Measurements from ENCODE around the gene TRIM49C. TPM values are rescaled to one million over a fixed set of nuclear protein-coding genes. Genes with fewer than 3 reads are reported as not detected.
"Not testable (repeated sequence)": the region's sequence is repeated elsewhere in the genome, so short reads cannot be mapped to it uniquely, and the experiment has no call there.

TRIM49C gene
- total RNA-seq: not detected

GRCh38 chr11:90030806-90031205 lies at the start of gene TRIM49C:
TRIM49C (plus strand) TSS chr11:90031106; CDS start chr11:90035212, 4,106 bp downstream.
- H3K9me3 ChIP-seq; H3K27me3 ChIP-seq; H3K27ac ChIP-seq; DNase-seq (ENCODE audit: low spot score in 2 of 2); H3K4me3 ChIP-seq; H3K36me3 ChIP-seq; H3K4me1 ChIP-seq; intact Hi-C loops (cut with DNase I): not testable (repeated sequence)

- H3K27me3 ChIP-seq; H3K27ac ChIP-seq; H3K36me3 ChIP-seq; H3K4me1 ChIP-seq; intact Hi-C loops (cut with DNase I); H3K9me3 ChIP-seq; DNase-seq (ENCODE audit: low spot score in 2 of 2); H3K4me3 ChIP-seq: not testable (repeated sequence)
These were observed 6.7 kb upstream of the TRIM49C start for GRCh38 chr11:90024184-90024583.

- H3K9me3 ChIP-seq; H3K36me3 ChIP-seq; H3K27ac ChIP-seq; DNase-seq (ENCODE audit: low spot score in 2 of 2); intact Hi-C loops (cut with DNase I); H3K4me3 ChIP-seq; H3K4me1 ChIP-seq; H3K27me3 ChIP-seq: not testable (repeated sequence)
These were observed 20.8 kb downstream of the TRIM49C start for GRCh38 chr11:90051591-90052209.

- DNase-seq (ENCODE audit: low spot score in 2 of 2); H3K36me3 ChIP-seq; H3K4me3 ChIP-seq; intact Hi-C loops (cut with DNase I); H3K27me3 ChIP-seq; H3K4me1 ChIP-seq; H3K27ac ChIP-seq; H3K9me3 ChIP-seq: not testable (repeated sequence)
These were observed 21.4 kb downstream of the TRIM49C start for GRCh38 chr11:90052311-90052710.

- H3K9me3 ChIP-seq; H3K27me3 ChIP-seq; H3K4me1 ChIP-seq; intact Hi-C loops (cut with DNase I); DNase-seq (ENCODE audit: low spot score in 2 of 2); H3K36me3 ChIP-seq; H3K4me3 ChIP-seq; H3K27ac ChIP-seq: not testable (repeated sequence)
These were observed 22.6 kb downstream of the TRIM49C start for GRCh38 chr11:90053545-90053944.

- H3K27ac ChIP-seq; DNase-seq (ENCODE audit: low spot score in 2 of 2); intact Hi-C loops (cut with DNase I); H3K4me1 ChIP-seq; H3K9me3 ChIP-seq; H3K4me3 ChIP-seq; H3K27me3 ChIP-seq; H3K36me3 ChIP-seq: not testable (repeated sequence)
These were observed 54.7 kb downstream of the TRIM49C start, which contains the start of gene UBTFL1 for GRCh38 chr11:90085650-90086049. UBTFL1 (plus strand) TSS chr11:90085950; CDS start chr11:90085950, 0 bp downstream.

GRCh38 chr11:90088731-90089130 lies 57.8 kb downstream of the TRIM49C start:
- H3K36me3 ChIP-seq; H3K27me3 ChIP-seq; intact Hi-C loops (cut with DNase I); H3K4me1 ChIP-seq; H3K27ac ChIP-seq; H3K9me3 ChIP-seq; H3K4me3 ChIP-seq; DNase-seq (ENCODE audit: low spot score in 2 of 2): not testable (repeated sequence)

Other genes with a start within 250 kb of the TRIM49C start
- gene TRIM49, start 222.5 kb upstream of the TRIM49C start, total RNA-seq: not detected
- not detected for gene TRIM64B, start 152.6 kb upstream of the TRIM49C start, total RNA-seq
- gene TRIM49D1, start 108.9 kb upstream of the TRIM49C start, total RNA-seq: not detected
- gene TRIM49D2, start 107.0 kb upstream of the TRIM49C start, total RNA-seq: not detected
- gene TRIM64, start 65.1 kb upstream of the TRIM49C start, total RNA-seq: not detected
- gene UBTFL1, start 54.8 kb downstream of the TRIM49C start, total RNA-seq: not detected
- not detected for gene NAALAD2, start 103.6 kb downstream of the TRIM49C start, total RNA-seq
- 15.1 TPM for gene CHORDC1, start 191.9 kb downstream of the TRIM49C start, total RNA-seq